Epithelial cell of proximal tubule (primary cell): ENCODE results near the gene PDZRN3. TPM values are rescaled to one million over a fixed set of nuclear protein-coding genes. Genes with fewer than 3 reads are reported as not detected.

Experiments used
- DNase-seq: peaks from one replicate; pipeline ENCODE4 v3.0.0-alpha.2; 2011; ENCODE audit warnings: low read depth
- H3K4me3 ChIP-seq: 2 replicates; pipeline ENCODE4 v1.5.1; 2011; ENCODE audit warnings: low read depth, mild to moderate bottlenecking, low read length
- CTCF ChIP-seq: conservative IDR thresholded peaks from 2 replicates; pipeline ENCODE4 v1.5.1; 2012; ENCODE audit warnings: low read depth, mild to moderate bottlenecking, low read length
- total RNA-seq: library from RNA; depleted of rRNA; stranded (reverse); fragments of >200 nt; gene quantifications from 2 replicates; pipeline ENCODE4 v1.2.3, GENCODE V29; 2015

Gene PDZRN3
- total RNA-seq, 1 donor from 2014 or later = 0.17 TPM

- H3K4me3 ChIP-seq = no peak overlapping the region
- DNase-seq = no peak
- TF ChIP-seq CTCF = no peak
Measured at GRCh38 chr3:73561494-73561893, 63.2 kb downstream of the PDZRN3 start.

- TF ChIP-seq CTCF = no peak
- no peak overlapping the region for H3K4me3 ChIP-seq
- DNase-seq = no peak
Measured at GRCh38 chr3:73559749-73560148, 65.0 kb downstream of the PDZRN3 start.

- H3K4me3 ChIP-seq = no peak overlapping the region
- no peak for DNase-seq
- no peak for TF ChIP-seq CTCF
Measured at GRCh38 chr3:73558727-73559075, 66.0 kb downstream of the PDZRN3 start.

- H3K4me3 ChIP-seq = no peak overlapping the region
- TF ChIP-seq CTCF = no peak
- no peak for DNase-seq
Measured at GRCh38 chr3:73557986-73558726, 66.6 kb downstream of the PDZRN3 start.

GRCh38 chr3:73556520-73557372 is 68.0 kb downstream of the PDZRN3 start:
- no peak for DNase-seq
- TF ChIP-seq CTCF = no peak
- H3K4me3 ChIP-seq = no peak overlapping the region

- no peak for TF ChIP-seq CTCF
- H3K4me3 ChIP-seq = no peak overlapping the region
- no peak for DNase-seq
Measured at GRCh38 chr3:73555076-73555475, 69.7 kb downstream of the PDZRN3 start.
